ENCODE measurements around the gene UNC13D.
"Not testable (repeated sequence)": the region's sequence is repeated elsewhere in the genome, so short reads cannot be mapped to it uniquely, and the experiment has no call there.

The UNC13D gene

DNA sequence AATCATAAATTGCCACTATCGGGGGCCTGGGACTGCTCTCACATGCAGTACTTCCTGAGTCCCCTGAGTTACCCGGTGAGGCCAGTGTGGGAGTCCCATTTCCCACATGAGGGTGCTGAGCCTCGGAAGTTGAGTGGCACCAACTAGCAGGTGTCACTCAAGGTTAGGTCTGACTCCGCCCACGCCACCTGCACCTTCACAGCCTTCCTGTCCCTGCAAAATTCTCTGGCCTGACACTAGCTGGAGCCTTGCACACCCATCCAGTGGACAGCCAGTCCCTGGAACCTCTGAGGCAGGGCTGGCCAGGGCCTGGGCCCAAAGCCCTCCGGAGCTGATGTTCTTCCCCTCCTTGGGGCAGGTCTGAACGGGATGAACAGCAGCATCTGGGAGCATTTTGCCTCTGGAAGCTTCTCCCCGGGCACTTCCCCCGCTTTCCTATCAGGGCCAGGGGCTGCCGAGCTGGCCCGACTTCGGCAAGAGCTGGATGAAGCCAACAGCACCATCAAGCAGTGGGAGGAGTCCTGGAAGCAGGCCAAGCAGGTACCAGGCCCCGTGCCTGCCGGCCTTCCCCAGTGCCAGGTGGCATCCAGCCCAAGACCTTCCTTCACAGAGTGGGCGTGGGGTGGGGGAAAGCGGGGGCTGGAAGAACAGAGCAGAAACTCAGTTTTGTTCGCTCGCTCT, 21.9 kb downstream of the UNC13D start:
- DNase-seq (ENCODE audit: low spot score) (no peak), FAIRE-seq (no peak)

- DNase-seq (ENCODE audit: low spot score) (no peak), FAIRE-seq (no peak)
Measured at GRCh38 chr17:75821552-75821951, 22.7 kb downstream of the UNC13D start.

- DNase-seq (ENCODE audit: low spot score): no peak
Measured at GRCh38 chr17:75820094-75821080, 23.8 kb downstream of the UNC13D start.

GRCh38 chr17:75819678-75820077, 24.5 kb downstream of the UNC13D start:
- FAIRE-seq (no peak), DNase-seq (ENCODE audit: low spot score) (no peak)

More at GRCh38 chr17:75820094-75821080, 23.8 kb downstream of the UNC13D start:
- no peak for FAIRE-seq

DNA sequence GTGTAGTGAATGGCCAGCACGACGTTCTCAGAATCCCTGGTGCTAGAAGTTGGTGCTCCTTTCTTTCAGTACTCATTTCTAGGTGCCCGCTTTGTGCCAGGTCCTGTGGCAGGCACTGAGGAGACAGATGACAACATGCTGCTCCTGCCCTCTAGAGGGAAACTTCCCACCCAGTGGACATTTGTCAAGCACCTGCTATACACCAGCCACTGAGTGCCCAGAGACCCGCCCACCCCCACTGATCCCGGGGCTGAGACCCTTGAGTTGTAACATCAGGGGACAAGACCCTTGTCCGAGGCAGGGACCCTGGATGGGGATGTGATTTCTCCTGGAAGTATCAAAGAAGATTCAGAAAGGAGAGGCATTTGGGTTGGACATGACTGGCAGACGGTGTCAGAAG, 25.1 kb downstream of the UNC13D start:
- DNase-seq (ENCODE audit: low spot score): no peak
- FAIRE-seq: no peak

DNA sequence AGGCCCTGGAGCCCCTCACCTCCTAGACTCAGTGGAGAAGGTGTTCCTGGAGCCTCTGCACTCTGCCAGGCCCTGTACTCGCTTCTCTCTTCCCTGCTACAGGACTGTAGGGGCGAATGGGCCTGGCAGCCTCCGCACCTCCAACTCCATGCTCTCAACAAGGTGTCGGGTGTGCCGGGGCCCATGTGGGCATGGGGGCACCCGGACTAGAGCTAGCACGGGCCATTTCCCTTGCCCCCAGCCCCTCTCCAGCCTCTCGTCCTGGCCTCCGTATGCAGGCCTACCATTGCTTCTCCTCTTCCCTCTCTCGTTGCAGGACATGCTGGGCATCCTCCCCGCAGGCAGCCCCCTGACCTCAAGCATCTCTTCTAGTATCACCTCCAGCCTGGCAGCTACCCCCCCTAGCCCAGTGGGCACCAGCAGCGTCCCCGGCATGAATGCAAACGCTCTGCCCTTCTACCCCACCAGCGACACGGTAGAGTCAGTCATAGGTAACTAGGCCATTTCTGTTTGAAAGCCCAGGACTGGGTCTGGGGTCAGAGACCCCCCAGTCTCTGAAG, 25.8 kb downstream of the UNC13D start:
- FAIRE-seq: no peak
- no peak for DNase-seq (ENCODE audit: low spot score)

DNA sequence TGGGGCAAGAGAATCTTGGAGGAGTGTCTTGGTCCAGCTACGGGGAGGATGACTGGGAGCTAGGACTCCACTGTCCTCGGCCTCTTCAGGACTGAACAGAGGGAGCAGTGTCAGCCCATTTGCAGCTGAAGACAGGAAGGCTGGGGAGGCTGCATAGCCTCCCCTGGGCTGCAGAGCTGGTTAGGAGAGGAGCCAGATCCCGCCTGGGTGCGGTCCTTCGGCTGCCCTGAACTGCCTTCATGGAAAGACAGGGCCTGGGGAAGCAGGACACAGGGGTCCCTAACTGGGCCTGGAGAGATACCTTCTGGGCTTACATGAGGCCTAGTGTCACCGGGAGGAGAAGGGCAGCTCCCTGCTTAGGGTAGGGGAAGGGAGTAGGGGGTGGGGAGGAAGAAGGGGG, 26.6 kb downstream of the UNC13D start:
- DNase-seq (ENCODE audit: low spot score): no peak
- no peak for FAIRE-seq

DNA sequence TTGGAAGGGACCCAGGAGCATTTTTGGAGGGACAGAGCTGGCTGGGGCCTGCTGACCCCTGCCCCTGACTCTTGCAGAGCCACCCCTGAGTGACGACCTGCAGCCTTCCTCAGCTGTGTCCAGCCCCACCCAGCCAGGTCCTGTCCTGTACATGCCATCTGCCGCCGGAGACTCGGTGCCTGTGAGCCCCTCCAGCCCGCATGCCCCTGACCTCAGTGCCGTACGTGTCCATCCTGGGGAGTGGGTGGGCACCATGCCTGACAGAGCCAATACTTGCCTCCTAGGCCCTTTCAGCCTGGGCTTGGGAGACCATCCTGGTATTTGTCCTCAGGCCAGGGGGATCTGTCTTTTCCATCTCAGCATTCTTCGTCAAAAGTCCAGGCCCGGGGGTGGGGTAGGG, 27.5 kb downstream of the UNC13D start:
- no peak for DNase-seq (ENCODE audit: low spot score)

DNA sequence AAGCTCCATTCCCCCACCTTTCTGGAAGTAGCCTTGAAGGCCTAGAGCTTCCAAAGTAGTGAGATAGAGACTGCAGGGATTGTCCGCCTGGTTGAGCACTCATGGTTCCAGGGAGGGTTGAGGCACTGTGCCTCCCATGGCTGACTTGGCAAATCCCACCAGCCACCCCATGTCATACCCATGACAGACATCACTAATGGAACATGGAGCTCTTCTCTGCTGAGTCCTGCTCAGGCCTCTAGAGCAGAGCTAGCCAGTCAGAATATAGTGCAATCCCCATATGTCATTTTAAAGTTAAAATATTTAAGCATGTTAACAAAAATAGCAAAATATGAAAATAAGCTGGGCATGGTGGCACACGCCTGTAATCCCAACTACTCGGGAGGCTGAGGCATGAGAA, 28.8 kb downstream of the UNC13D start:
- no peak for FAIRE-seq
- no peak for DNase-seq (ENCODE audit: low spot score)

More for the DNA sequence above, 27.5 kb downstream of the UNC13D start:
- no peak for FAIRE-seq

- no peak for FAIRE-seq
Measured at GRCh38 chr17:75814900-75815373, 29.3 kb downstream of the UNC13D start.

GRCh38 chr17:75814021-75814395, 30.2 kb downstream of the UNC13D start:
- no peak for FAIRE-seq
- DNase-seq (ENCODE audit: low spot score): no peak

More at GRCh38 chr17:75814900-75815373, 29.3 kb downstream of the UNC13D start:
- peak; percentile 18 for DNase-seq (ENCODE audit: low spot score)

DNA sequence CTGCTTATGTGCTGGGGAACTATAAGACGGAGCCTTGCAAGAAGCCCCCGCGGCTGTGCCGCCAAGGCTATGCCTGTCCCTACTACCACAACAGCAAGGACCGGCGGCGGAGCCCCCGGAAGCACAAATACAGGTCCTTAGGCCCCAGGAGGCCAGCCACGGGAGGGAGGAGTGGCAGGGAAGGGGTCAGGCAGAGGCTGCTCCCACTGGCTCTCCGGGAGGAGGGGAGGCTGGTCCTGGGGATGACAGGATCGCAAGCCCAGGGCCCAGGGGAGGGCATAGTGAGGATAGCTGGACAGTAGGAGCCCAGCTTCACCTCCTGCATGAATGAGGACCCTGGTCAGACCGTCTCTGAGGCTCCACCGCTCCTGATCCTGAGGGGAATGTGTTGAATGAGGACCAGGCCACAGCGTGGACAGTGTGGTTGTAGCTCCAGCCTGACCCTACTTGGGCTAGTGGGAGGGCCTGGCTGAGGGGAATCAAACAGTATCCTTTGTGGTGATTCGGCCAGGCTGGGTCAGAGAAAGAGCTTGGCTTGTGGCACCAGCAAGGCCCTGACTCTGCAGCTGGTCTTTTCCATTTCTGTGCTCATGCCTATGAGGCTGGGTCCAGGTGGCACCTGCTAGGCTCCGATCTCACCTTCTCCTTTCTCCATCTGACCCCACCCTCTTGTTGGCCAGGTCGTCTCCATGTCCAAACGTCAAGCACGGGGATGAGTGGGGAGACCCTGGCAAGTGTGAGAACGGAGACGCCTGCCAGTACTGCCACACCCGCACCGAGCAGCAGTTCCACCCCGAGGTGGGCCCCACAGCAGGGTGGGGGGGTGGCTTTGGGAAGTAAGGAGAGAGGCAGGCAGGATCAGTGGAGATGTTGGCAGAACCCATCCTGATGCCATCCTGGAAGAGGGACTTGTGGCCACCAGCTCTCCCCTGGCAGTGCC, 30.9 kb downstream of the UNC13D start:
- no peak for FAIRE-seq
- no peak for DNase-seq (ENCODE audit: low spot score)

GRCh38 chr17:75812096-75813013, 31.8 kb downstream of the UNC13D start:
- DNase-seq (ENCODE audit: low spot score) (no peak), FAIRE-seq (no peak)

DNA sequence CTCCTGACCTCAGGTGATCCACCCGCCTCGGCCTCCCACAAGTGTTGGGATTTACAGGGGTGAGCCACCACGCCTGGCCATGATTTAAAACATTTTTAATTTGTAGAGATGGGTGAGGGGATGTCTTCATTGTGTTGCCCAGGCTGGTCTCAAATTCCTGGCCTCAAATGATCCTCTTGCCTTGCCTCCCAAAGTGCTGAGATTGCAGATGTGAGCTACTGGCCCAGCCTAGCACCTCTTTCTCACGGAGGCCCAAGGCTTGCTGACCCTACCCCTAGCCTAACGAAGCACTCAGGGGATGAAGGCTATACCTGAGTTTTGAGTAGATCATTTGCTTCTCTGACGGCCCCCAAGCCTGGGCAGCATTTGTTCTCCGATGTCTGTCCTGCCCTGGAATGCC, 33.0 kb downstream of the UNC13D start:
- FAIRE-seq (no peak), DNase-seq (ENCODE audit: low spot score) (no peak)

GRCh38 chr17:75810756-75811155, 33.4 kb downstream of the UNC13D start:
- not testable (repeated sequence) for FAIRE-seq; DNase-seq (ENCODE audit: low spot score)

GRCh38 chr17:75810216-75810615, 34.0 kb downstream of the UNC13D start:
- FAIRE-seq (no peak), DNase-seq (ENCODE audit: low spot score) (no peak)

GRCh38 chr17:75809631-75810111, 34.5 kb downstream of the UNC13D start:
- no peak for DNase-seq (ENCODE audit: low spot score)
- no peak for FAIRE-seq

- peak; percentile 51 for DNase-seq (ENCODE audit: low spot score)
- FAIRE-seq: peak; percentile 71
Measured at GRCh38 chr17:75808905-75809621, 35.1 kb downstream of the UNC13D start.

- FAIRE-seq (no peak), DNase-seq (ENCODE audit: low spot score) (no peak)
Measured at GRCh38 chr17:75808549-75808904, 35.7 kb downstream of the UNC13D start.

All from RCC 7860 (cell line).